Activated T-cell treated with anti-CD3 and anti-CD28 coated beads for 48 hours (primary cell): ENCODE data around the gene ELK3.

Experiments
- DNase-seq: peaks from one replicate; pipeline ENCODE4 v3.0.0-alpha.2; 2020; ENCODE audit warnings: low read depth

ELK3 gene

DNA sequence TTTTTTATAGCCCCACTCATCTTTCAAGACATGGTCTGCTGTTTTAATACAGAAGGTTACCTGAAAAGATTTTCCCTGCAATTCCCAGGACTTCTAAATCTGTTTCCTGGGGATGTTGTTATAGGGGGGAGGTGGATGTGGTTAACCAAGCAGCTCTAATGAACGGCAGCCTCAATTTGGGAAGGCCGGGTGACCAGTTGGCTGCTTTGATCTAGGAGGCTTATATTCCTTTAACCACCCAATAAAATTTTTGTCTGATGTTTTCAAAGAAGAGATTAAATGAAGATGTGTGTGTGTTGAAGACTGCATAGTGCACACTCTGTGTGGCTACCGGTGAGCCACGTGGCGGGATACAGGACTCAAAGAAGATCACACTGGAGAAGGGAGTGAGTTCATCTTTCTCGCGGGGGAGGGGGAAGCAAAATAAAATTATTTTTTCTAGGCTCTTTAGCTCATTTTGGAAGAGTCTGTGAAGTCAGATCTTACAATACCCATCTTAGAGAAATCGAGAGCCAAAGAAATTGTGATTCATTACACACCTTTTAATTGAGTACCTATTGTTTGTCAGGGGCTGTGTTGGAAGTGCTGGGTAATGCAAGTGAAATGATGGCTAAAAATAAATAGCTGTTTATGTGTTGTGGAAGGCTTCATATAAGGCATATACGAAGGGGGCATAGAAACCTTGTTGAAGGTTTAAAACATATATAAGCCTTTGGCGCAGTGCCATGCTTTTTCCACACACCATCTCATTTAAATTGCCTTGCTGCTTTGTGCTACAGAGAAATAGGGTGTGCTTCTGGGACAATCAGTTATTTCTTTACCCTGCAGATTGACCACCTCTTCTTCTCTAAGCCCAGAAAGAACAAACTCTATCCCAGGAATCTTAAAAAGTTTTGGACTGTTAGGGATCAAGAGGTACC lies 18.5 kb downstream of the ELK3 start:
- DNase-seq, result no peak

DNA sequence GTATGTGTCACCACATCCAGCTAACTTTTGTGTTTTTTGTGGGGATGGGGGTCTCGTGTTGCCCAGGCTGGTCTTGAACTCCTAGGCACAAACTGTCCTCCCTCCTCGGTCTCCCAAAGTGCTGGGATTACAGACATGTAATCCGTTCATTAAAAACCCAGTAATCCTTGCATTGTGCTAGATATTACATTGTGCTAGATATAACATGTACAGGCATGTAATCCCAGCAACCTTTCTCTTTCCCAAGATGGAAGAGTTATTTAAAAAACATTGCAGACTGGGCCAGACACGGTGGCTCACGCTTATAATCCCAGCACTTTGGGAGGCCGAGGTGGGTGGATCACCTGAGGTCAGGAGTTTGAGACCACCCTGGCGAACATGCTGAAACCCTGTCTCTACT lies 19.7 kb downstream of the ELK3 start:
- no peak for DNase-seq

DNA sequence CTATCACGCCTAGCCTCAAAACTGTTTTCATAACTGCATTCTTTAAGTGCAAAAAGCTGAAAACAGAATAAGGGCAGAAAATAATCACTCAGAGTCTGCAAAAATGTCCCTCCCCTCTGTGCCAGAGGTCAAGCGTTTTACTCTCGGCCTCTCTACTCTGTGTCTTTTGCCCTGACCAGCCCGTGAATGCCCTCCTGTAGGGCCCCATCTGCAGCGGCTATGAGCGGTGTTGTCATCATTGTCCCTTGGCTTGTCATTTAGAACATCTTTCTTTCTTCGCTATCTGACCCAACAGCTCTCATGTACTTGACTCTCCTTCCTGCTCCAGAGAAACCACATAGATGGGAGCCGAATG lies 21.7 kb downstream of the ELK3 start:
- DNase-seq, result no peak

DNA sequence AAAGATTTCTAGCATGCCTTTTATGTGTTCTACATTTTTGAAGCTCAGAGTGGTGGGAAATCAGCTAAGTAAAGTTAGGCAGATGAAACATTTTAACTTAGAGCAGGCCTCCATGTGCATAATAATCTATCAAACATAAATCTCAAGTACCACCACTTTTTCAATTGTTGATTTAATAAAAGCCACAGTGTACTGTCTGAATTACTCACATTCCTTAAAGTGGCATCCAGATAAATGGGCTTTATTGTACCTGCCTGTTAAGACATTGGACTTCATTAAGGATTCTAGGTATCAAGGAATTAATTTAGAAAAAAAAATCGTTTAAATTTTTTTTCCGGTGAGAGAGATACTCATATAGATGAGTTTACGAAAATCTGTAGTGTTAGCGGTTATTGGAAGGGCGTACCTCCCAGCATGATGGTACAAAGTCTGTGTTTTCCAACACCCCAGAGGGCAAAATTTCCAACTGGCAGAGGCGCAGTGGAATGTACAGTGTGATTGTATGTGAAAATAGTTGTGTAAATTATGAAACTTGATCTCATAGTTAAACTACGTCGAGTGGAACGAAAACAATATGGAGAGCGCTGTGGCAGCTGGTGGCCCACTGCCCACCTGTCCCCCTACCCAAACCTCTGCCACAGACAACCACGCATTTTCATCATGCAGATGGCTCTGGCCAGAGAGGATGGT lies 25.0 kb downstream of the ELK3 start:
- no peak for DNase-seq

DNA sequence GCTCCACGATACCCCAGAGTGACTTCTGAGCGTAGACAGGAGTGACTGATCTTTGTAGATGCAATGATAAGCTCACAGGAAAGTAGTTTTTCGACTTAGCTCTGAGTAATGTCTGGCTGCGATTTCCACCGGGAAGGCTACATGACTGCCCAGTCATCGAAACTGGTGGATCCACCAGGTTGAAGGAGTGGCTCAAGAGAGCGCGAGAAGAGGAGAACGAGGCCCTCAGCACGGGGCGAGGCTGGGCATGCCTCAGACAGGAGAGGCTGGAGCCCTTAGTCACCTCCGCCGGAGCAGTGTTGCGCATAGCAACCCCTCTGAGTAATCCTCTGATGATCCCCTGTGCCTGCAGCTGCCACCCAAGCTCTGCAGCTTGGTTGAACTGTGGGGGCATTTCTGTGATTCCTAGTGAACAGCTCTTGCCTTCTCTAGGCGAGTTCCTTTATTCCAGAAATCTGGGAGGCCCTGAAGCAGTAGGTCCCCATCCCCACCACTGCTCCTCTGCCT lies 25.6 kb downstream of the ELK3 start:
- no peak for DNase-seq

DNA sequence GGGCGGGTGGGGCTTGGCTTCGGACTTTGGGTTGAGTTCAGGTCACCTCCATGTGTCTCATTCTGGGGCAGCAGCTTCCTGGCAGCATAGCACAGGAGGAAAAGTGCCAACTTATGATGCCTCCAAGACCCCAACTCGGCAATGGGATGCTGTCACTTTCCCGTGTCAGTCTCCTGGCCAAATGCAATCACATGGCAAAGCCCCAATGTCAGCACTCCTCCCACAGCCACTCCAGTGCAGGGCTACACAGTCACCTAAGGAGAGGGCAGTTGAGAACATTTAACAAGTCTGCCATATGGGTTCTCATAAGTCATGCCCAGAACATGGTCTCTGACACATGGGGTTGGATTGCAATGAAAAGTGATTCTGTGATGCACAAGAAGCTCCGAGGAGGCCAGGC lies 26.7 kb downstream of the ELK3 start:
- no peak for DNase-seq

DNA sequence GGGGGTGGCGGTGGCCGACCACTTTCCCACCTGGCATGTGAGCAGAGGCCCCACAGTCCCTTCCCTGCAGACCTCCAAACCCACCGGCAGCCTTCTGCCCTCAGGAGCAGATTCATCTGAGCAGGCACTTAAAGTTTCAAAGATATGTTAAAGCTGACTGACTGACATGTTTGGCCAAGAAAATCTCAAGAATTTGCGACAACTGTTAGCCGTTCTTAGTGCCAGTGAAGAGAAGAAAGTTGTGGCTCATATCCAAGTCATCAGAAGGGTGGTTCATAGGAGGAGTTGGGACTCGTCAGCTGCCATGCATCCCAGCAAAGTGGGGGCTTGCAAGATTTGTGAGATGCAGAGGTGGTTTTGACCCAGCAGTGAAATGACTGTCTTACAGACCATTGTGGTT lies 27.2 kb downstream of the ELK3 start:
- DNase-seq, result no peak

DNA sequence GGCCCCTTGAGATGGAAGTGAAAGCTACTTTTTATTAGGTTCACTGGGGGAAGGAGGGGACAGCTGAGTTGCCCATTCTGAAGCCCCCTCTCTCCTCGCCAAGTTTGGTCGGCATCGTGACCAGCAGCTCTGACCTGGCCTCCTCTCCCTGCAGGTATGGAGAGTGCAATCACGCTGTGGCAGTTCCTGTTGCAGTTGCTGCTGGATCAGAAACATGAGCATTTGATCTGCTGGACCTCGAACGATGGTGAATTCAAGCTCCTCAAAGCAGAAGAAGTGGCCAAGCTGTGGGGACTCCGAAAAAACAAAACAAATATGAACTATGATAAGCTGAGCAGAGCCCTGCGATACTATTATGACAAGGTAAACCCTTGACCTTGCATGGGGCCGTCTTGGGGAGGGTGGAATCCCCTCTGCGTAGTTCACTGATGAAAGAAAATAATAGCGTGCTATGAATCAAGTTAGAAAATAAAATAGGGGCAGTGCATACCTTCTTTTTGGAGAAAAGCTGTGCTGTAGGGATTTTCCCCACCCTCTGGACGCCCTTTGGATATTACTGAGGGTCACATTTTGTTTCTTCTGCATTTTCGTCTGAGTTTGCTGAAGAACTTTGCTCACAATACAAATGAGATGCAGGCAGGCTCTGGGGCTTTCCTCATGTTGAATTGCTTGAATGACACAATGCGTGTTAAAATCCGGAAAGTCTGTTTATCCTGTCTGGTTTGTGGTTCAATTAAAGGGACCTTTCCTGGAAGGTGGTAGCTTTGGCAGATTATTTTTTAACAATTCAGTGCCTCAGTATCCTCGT lies 29.4 kb downstream of the ELK3 start:
- DNase-seq, result no peak

DNA sequence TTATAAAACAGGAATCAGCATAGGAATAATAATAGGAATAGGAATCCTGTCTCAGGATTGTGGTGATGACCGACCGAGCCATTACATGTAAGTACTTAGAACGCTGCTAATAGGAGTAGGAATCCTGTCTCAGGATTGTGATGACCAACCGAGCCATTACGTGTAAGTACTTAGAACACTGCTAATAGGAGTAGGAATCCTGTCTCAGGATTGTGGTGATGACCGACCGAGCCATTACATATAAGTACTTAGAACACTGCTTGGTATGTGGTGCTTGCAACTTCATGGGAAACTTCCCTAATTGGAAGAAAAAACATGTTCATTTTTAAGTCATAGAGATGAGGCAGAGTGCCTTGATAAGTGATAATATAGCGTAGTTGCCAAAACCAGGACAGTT lies 30.0 kb downstream of the ELK3 start:
- DNase-seq, result no peak

DNA sequence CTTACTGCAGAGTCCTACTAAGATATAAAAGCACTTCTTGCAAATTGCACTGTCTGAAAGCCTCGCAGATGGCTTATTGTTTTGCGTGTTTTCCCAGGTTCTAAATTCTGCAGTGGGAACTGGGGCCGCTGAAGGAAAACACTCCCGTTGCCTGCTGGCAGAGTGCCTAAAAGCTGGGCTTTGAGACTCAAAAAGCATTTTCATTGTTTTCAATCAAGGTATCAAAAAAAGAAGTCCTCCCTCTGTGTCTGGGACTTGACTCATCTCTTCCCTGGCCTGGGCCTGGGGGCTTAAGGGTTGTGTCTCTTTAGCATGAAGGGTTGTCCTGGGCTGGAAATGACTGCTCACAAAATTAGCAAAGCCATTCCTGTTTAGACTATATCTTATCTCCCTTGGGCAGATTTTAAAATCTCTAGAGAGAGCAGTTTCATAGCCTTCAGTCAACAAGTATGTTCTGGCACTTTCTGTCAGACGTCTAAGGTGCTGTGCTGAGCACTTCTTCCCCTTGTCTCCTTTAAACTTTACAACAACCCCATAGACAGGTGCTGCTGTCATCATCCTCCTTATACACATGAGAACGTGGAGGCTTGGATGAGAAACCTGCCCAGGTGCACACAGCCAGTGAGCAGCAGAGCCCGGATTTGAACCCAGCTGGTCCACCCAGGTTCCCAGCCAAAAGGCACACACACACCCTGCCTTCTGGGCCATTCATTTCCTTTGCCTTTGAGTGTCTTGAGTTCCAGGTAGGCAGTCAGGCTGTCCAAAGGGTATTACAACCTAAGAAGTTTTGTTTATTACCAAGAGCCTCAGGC lies 31.1 kb downstream of the ELK3 start:
- no peak for DNase-seq

DNA sequence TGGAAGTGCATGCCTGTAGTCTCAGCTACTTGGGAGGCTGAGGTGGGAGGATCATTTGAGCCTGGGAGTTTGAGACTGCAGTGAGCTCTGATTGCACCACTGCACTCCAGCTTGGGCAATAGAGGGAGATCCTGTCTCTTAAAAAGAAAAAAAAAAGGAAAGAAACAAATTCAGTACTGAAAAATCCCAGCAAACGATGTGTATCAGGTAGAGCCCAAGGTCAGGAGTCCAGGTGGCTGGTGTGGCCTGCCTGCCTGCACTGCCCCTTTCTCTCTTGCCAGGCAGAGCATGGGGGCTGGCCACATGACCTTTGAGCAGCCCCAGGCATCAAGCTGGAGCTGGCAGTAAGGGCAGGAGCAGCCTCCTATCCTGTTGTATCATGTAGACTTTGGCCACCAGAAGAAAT lies 31.8 kb downstream of the ELK3 start:
- DNase-seq, result no peak

DNA sequence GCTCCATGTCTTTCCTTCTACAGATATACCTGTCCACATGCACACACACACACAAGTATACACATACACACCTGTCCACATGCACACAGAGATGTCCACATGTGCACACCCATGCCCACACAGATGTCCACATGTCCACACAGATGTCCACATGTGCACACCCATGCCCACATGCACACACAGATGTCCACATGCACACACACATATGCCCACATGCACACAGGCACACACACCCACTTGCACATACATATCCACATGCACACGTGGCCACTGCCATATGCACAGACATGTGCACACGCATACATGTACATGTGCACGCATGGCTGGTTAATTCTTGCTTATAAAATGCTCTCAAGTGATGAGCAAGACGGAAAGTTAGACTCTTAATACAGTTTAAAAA lies 32.2 kb downstream of the ELK3 start:
- no peak for DNase-seq

DNA sequence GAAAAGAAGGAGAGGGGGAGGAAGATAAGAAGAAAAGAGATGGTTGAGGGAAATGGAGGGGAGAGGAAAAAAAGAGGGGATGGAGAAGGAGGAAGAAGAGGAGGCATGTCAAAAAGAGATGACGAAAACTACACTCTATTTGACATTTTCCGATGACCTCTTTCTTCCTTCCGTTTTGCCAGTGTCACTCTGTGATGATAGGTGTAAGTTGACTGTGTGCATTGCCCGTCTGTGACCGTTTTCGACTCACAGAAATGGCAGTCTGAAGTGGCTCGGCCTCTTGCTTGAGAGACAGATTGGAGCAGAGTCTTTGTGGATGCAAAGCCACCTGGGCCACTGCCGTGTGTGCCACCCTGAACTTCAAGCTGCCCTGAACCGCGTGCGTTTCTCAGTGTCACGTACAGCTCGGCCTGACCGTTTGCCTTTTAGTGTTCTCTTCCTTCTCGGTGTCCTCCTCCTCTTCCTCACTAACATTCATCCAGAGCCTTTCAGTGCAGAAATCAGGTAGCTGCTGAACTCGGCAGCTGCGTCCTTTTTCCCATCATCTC lies 32.7 kb downstream of the ELK3 start:
- no peak for DNase-seq

DNA sequence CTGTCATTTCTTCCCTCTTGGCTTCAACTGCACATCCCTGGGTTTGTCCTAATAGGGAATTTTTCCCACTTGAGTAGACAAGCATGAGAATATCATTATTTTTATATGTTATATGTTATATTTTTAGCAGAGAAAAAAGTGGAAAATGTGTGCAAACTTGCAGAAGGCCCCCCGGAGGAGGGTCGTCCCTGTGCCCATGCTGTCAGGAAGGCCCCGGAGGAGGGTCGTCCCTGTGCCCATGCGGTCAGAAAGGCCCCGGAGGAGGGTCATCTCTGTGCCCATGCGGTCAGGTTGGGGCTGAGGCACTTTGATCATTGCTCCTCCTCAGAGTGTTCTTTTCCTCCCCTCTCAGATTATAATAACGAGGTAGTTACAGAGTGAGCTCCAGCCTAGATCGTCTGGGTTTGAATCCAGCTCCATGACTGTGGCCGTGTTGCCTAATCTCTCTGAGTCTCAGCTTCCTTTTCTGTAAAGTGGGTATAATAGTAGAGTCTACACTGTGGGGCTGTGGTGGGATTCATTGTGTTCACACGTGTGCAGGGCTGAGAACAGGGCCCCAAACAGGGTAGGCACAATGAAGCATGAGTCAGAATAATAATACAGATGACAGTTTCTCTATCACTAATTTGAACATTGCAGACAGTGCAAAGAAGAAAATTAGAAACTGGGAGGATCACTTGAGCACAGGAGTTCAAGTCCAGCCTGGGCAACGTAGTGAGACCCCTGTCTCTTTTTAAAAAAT lies 33.4 kb downstream of the ELK3 start:
- DNase-seq, result no peak

DNA sequence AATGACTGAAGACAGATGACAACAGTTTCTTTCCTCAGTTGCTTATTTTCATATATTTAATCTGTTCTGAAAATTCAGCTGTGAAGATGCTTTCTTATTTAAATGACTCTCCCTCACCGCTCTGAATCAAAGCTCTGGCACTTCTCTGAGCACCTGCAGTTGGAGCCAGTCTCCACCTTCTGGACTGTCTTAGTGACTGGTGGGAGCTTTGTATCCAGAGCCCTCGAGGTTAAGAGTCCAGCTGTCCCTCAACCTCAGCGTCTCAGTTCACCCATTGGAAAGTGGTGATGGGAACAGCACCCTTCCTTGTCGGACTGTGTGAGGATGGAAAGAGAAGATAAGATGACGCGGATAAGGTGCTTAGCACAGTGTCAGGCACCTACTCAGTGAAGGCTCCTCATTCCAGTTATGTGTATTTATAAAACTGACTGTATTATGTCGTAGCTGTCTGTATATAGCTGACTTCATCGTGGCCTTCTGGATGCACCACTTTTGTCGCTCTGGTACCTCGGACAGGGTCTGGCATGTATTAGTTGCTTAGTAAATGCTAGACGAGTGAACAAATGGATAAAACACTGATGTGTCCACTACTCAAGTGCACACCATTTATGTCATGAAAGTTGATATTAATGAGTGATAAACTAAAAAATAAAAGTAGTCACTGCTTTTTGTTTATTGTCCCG lies 34.5 kb downstream of the ELK3 start:
- DNase-seq, result no peak

DNA sequence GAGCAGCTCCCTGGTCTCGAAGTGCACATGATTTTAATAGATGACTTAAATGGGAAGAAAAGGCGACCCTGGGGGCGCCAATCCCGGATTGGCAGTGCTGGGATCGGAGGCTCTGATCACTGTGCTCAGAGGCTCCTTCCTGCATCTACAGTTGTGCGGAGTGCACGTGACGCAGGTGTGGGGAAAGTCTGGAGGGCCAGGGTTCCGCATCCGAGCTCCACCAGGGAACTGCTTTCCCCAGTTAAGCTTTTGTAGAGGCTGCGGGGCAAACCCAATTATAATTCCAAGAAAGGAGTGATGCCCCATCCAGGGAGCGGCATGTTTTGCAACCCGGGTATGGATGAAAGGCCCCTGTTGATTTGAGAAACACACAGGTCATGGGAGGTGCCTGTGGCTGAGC lies 36.5 kb downstream of the ELK3 start:
- no peak for DNase-seq

DNA sequence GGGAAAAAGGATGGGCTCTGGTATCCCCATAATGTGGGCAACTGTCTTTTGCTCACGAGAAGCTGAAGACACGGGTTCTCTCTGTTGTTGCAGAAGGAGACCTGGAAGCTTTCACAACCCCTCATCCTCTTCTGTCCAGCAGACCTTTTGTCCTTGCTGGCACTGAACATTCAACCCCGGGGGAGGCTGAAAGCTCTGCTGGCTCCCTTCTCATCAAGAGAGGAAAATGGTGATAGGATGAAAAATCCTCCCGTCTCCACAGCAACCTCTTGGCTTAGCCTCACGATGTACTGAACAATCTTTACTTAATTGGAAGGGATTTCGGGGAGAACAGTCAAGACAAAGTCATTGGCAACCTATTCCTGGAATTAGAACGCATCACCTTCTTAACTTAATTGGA lies 39.0 kb downstream of the ELK3 start:
- no peak for DNase-seq

DNA sequence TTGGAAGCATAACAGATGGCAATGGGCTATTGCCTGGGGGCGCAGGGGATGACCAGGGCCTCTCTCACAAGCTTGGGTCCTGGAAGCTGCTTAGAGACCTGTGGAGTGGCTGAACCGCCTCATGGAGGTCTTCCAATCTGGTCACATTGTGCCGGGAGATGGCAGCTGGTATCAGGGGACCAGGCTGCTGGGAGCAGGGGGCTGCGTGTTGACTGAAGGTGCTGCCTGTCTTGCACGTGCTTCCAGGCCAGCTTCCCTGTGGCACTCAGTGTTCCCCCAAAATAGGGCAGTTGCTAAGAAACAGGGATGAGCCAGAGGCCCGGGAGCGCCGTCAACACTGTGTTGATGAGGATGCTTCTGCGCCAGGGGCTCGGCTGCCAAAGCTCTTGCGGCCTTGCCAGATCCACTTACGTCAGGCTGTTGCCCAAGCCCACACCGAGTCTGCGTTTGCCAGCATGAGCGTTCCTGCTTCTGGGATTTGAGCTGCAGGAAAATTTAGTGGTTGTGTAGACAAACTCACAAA lies 39.8 kb downstream of the ELK3 start:
- no peak for DNase-seq

DNA sequence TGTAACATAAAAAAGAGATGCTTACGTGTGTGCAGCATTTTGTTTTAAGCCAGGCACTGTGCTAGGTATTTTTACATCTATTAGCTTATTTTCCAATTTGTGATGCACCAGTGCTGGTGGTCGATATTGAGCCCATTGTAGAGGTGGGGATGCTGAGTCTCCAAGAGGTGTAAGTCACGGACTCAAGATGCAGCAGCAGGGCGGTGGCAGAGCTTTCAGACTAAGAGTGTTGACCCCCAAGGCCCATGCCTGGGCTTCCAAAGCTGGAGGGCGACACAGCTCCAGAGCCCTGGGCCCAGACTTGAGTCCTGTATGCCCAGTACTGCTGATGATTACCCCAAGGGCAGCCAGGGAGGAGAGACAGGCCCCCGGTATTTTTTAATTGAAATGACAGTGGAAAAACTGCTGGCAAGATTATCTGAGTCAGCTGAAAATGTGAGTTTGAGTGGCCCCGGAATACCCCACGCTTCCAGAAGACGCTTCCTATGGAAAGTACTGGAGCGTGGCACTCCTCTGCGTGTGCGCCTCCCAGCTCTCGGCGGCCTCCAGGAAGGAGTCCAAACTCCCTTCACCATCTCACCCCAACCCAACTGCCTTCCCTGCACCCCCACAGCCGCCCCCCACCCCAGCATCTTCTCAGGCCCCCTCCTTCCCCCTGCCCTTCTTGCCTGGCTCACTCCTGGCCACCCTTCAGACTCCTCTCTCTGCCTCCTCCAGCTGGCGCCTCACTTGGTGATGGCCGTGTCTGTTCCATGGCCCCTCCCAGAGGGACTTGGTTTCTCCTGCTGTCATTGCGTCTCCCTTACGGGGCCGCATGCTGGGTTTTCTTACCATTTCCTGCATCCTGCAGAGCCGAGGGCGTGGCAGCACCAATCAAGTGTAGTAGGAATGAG lies 40.7 kb downstream of the ELK3 start:
- no peak for DNase-seq
